GM23248 (cell line): ENCODE results near the gene PEX11B.

Experiments
- EZH2 ChIP-seq: fragments of 200-600 bp; sonication (generic); IDR thresholded peaks from 2 replicates; pipeline ENCODE4 v1.6.1; 2018; ENCODE audit warnings: antibody characterized with exemption, mild to moderate bottlenecking; ENCODE audit not compliant: insufficient read depth, poor library complexity, severe bottlenecking
- EZH2phosphoT487 ChIP-seq: fragments of 200-600 bp; sonication (generic); IDR thresholded peaks from 2 replicates; pipeline ENCODE4 v1.6.1; 2018; ENCODE audit warnings: antibody characterized with exemption, moderate library complexity, mild to moderate bottlenecking, low read depth; ENCODE audit not compliant: insufficient read depth

- TF ChIP-seq EZH2, result no peak
- no peak for TF ChIP-seq EZH2phosphoT487
Observed at GRCh38 chr1:145927063-145927886, 8.8 kb upstream of the PEX11B start, which contains the start of gene RBM8A.
